Measurements from ENCODE around the gene RPLP2. TPM values are rescaled to one million over a fixed set of nuclear protein-coding genes. Genes with fewer than 3 reads are reported as not detected.
A peak's percentile ranks its signal among the peaks of the same experiment; 100 is the strongest.

The RPLP2 gene
- polyA plus RNA-seq (2012; ENCODE audit: insufficient read depth, insufficient read length) = 2,039 TPM

DNA sequence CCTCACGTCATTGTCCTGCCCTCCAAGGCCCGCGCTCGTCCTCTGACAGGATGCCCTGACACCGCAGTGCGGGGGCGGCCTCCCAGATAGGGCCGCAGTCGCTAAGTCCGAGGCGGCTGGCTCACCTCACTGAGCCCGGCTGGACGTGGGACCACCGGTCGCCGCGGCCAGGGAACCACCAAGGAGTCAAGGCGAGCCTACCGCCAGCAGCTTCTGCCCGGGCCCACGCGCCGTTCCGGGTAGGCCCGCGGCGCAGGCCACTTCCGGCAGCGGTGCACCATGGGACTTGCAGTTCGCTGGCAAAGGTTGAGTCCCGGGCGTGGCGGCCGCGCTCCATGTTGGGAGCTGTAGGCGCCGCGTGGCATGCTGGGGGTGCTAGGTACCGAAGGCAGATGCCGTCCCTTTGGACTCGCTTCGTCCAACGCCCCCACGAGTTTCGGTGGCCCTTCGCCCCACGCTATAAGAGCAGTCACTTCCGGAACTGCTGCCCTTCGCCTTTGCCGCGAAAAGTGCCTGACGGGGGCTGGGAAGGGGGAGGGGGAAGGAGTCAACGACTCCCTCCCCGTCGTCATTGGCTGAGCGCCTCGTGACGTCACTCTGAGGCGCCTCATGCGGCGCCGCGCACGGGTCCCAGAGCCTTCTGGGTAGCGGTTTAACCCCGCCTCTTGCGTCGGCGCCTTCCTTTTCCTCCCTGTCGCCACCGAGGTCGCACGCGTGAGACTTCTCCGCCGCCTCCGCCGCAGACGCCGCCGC lies at the start of gene RPLP2:
RPLP2 (plus strand) TSS at position 681 of the 753 bp plus-strand sequence. CDS start 268 bp downstream, outside the sequence.
- peak within 1 kb of the TSS; percentile 99 for H3K4me3 ChIP-seq (ENCODE audit: low read length)
- peak; percentile 96 for DNase-seq (ENCODE audit: low read depth, low spot score)

DNA sequence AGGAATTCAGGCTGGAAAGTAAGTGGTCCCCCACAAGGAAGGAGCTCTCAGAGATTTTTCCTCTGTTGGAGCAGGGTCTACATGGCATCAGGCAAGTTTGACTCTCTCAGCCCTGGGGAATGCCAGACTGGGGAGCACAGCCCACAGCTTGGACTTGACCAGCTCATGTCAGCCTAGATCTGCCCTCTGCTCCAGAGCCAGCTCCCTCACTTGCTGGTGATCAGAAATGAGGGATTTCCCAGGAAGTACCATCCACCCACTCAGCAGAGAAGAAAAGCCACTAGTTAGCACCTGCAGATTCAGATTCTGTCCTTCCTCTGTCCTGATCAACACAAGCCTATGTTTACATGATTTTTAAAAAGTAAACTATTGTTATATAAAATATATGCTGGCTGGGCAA lies 49.5 kb upstream of the RPLP2 start:
- H3K4me3 ChIP-seq (ENCODE audit: low read length) = no peak overlapping the region
- DNase-seq (ENCODE audit: low read depth, low spot score) = no peak

DNA sequence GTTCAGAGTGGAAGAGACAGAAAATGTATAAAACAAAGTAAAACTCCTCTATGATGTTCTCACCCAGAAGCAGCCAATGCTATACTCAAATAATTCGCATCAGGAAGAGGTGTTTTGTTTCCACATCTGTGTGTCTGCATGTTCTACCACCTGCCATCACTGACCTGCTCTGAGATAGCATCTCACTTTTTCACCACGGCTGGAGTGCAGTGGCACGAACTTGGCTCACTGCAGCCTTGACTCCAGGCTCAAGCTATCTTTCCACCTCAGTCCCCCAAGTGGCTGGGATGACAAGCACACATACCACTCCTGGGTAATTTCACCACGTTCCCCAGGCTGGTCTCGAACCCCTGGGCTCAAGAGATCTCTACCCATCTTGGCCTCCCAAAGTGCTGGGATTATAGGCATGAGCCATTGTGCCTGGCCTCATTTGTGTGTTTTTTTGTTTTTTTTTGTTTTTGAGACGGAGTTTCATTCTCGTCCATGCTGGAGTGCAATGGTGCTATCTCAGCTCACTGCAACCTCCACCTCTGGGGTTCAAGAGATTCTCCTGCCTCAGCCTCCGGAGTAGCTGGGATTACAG lies 48.1 kb upstream of the RPLP2 start:
- no peak overlapping the region for H3K4me3 ChIP-seq (ENCODE audit: low read length)
- DNase-seq (ENCODE audit: low read depth, low spot score) = no peak

DNA sequence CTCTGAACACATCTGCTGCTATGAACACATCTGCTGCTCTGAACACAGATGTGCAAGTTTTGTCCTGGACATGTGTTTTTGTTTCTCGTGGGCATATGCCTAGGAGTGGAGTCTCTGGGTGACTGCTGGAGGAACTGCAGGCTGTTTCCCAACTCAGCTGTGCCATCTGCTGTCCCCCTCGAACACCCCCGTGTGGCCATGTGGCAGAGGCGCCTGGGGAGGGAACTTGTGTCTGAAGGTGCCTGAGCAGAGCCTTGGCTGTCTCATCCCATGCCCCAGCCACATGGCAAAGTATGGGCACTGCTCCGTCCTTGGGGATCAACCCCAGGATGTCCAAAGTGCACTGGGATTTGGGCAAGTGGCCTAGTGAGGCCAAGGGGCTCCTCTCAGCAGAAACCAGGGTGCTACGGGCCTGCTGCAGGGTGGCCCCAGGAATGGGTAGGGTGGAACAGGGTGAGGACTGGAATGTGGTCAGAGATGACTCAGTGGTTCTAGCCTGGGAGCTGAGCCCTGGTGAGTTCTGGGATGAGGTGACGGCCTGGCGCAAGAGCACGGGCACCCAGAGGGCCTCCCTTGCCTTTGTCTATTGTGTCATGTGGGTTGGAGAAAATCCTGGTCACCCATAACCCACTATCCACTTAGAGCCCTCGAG lies 47.2 kb upstream of the RPLP2 start:
- DNase-seq (ENCODE audit: low read depth, low spot score) = peak; percentile 45
- H3K4me3 ChIP-seq (ENCODE audit: low read length) = no peak overlapping the region

DNA sequence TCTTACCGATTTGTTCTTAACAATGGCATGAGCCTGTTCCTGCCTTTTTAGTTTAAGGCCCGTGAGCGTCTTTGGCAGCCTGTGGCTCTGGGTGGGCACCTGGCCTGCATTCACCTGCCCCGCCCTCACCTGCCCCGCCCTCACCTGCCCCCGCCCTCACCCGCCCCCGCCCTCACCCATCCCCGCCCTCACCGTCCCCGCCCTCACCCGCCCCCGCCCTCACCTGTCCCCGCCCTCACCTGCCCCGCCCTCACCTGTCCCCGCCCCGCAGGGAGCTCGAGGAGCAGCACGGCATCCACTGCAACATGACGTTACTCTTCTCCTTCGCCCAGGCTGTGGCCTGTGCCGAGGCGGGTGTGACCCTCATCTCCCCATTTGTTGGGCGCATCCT lies 46.7 kb upstream of the RPLP2 start:
- H3K4me3 ChIP-seq (ENCODE audit: low read length) = no peak overlapping the region
- DNase-seq (ENCODE audit: low read depth, low spot score) = no peak

DNA sequence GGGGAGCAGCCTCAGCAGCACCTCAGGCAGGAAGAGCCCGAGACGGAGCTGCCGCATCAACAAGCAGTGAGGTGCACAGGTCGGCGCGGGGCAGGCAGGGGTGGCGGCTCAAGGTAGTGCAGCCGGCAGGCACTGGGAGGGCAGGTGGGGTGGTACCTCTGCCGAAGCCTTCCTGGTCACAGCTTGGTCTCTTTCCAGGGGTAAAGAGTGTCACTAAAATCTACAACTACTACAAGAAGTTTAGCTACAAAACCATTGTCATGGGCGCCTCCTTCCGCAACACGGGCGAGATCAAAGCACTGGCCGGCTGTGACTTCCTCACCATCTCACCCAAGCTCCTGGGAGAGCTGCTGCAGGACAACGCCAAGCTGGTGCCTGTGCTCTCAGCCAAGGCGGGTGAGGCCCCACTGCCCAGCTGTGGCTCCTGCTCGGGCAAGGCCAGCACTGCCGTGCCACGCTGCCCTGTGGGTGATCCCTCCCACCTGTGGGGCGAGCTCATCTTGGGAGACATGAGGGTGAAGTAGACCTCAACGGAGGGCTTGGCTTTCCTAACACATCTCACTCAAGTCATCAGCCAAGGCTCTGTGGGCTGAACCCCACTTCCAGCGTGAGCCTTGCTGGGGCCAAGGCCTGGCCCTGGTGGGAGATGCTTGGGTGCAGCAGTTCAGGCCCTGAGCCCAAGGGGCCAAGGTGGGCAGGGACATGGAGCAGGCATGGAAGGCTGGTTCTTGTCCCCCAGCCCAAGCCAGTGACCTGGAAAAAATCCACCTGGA lies 46.0 kb upstream of the RPLP2 start:
- no peak for DNase-seq (ENCODE audit: low read depth, low spot score)

DNA sequence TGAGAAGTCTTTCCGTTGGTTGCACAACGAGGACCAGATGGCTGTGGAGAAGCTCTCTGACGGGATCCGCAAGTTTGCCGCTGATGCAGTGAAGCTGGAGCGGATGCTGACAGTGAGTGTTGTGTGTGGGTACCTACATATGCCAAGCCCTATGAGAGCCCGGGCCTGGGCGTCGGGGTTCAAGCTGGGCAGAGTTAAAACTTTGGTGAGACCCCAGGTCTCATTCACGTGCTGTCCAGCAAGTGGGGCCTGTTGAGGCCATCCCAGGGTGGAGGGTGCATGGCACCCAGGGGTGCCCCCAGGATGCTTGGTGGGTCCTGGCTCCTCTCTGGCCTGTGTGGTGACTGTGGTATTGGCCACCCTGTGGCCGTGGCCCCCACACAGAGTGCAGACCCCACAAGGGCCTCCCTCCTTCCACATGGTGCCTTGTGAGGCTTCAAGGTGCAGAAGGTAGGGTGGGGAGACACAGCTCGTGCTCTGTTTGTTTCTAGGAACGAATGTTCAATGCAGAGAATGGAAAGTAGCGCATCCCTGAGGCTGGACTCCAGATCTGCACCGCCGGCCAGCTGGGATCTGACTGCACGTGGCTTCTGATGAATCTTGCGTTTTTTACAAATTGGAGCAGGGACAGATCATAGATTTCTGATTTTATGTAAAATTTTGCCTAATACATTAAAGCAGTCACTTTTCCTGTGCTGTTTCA lies 45.3 kb upstream of the RPLP2 start:
- H3K4me3 ChIP-seq (ENCODE audit: low read length) = no peak overlapping the region
- no peak for DNase-seq (ENCODE audit: low read depth, low spot score)

More for the DNA sequence above, 46.0 kb upstream of the RPLP2 start:
- H3K4me3 ChIP-seq (ENCODE audit: low read length) = no peak overlapping the region

DNA sequence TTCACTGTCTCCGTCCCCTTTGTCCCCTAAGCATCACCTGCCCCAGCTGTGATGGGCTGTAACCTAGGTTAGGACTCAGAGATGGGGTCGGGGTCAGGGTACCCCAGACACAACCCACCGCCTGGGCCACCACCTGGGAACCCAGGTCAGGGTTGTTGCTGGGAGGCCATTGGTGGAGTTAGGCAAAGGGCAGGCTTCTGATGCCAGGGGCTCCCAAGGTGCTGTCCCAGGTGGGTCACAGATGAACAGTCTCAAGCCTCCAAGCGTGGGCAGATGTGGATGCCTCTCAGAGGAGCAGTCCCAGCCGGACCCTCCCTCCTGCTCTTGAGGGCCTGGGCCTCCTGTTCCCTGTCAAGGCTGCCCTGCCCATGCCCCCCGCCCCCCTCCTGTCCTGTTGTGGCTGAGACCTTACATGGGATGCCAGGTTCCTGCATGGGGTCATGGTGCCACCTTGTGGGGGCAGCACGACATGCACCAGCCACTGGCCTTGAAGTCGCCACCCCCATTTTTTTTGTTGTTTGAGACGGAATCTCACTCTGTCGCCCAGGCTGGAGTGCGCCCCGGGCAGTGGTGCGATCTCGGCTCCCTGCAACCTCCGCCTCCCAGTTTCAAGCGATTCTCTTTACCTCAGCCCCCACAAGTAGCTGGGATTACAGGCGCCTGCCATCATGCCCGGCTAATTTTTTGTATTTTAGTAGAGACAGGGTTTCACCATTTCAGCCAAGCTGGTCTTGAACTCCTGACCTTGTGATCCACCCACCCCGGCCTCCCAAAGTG lies 44.6 kb upstream of the RPLP2 start:
- DNase-seq (ENCODE audit: low read depth, low spot score) = peak; percentile 50
- no peak overlapping the region for H3K4me3 ChIP-seq (ENCODE audit: low read length)

DNA sequence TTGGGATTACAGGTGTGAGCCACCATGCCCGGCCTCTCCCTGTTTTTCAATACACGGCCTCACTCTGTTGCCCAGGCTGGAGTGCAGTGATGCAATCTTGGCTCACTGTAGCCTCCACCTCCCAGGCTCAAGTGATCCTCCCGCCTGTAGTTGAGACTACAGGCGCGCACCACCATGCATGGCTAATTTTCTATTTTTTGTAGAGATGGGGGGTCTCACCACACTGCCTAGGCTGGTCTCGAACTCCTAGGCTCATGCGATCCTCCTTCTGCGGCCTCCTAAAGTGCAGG lies 44.0 kb upstream of the RPLP2 start:
- no peak for DNase-seq (ENCODE audit: low read depth, low spot score)
- H3K4me3 ChIP-seq (ENCODE audit: low read length) = no peak overlapping the region

DNA sequence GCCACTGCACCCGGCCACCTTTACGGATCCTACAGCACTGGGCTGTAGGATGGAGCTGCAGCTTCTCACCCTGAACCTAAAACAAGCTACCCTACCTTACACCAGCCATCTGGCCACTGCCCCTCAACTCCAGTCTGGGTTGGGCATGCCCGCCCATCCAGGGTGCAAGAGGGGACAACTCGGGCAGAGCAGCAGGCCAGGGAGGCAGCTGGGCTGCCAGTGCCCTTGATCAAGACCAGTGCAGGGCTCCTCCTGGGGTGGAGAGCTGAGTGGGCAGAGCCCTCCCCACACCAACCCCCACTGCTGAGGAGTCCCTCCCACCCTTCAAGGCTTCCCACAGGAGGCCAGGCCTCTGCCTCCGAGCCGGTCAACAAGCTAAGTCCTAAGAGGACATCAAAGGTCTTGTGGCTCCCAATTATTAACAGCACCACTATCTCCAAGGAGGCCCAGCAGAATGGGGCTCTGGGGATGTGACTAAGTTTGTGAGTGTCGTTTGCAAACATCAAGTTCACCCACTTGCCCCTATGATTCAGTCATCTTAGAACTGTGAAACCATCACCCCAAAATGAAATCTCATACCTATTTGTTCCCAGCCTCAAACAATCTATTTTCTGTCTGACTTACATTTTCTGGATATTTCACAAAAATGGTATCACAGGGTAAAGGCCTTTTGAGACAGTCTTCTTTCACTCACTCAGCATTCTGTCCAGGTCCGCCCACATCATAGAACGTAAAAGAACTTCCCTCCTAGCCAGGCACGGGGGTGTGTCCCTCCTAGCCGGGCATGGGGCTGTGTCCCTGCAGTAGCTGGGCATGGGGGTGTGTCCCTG lies 43.4 kb upstream of the RPLP2 start:
- no peak overlapping the region for H3K4me3 ChIP-seq (ENCODE audit: low read length)
- no peak for DNase-seq (ENCODE audit: low read depth, low spot score)

DNA sequence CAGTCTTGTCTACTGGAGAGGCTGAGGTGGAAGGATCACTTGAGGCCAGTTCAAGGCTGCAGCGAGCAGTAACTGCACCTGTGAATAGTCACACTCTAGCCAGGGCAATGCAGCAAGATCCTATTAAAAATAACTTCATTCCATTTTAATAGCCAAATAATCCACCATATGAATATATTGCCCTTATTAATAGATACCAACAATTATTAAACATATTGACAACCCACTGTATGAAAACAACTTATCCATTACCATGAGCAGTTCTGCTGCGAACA lies 42.9 kb upstream of the RPLP2 start:
- DNase-seq (ENCODE audit: low read depth, low spot score) = no peak
- H3K4me3 ChIP-seq (ENCODE audit: low read length) = no peak overlapping the region

DNA sequence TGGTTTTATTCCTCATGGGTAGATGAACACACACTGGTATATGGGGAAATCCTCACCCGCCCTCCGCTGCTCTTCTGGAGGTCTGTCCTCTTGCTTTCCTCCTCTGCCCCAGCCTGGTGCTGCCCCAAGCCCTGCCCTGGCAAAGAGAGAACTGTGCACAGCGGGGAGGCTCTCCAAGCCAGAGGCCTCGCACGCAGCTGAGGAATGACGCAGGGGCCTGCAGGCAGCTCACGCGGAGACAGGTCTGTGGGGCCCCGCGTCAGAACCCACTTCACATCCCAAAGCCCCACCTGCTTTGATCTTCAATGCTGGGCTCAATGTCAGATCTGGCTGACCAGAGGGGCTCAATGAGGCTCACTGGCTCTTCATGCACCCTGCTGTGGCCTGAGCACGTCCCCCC lies 42.5 kb upstream of the RPLP2 start:
- H3K4me3 ChIP-seq (ENCODE audit: low read length) = no peak overlapping the region
- DNase-seq (ENCODE audit: low read depth, low spot score) = no peak

DNA sequence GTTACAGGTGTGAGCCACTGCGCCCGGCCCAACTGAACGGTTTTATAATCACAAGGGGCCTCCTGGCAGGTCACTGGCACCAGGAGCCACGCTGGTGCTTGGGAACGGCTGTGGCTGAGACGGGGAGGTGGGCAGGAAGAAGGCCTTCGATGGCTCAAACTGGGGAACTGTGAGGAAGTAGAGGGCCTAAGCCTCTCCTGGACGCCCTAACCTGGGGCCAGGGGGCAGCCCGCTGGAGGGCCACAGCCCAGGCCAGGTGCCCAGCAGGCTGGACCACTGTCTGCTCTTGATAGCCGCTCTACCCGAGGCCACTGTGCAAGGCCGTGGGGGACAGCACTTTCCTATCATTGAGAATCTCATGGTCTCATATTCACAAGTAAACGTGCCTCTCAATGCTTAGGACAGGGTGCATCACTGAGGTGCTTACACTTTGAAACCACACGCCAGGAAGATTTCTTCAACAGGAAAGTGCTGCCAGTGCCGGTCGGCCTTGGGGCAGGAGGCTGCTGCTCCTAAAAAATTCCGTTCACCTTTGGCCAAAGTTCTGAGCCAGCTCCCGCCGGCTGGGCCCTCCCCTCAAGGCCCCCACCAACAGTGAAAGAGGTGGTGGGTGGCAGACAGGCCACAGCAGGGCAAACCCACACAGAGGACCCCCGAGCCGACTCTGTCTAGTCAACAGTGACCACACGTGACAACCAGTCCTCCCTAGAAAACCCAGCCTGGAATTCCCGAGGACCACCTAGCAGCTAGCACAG lies 39.7 kb upstream of the RPLP2 start:
- no peak overlapping the region for H3K4me3 ChIP-seq (ENCODE audit: low read length)
- DNase-seq (ENCODE audit: low read depth, low spot score) = no peak

DNA sequence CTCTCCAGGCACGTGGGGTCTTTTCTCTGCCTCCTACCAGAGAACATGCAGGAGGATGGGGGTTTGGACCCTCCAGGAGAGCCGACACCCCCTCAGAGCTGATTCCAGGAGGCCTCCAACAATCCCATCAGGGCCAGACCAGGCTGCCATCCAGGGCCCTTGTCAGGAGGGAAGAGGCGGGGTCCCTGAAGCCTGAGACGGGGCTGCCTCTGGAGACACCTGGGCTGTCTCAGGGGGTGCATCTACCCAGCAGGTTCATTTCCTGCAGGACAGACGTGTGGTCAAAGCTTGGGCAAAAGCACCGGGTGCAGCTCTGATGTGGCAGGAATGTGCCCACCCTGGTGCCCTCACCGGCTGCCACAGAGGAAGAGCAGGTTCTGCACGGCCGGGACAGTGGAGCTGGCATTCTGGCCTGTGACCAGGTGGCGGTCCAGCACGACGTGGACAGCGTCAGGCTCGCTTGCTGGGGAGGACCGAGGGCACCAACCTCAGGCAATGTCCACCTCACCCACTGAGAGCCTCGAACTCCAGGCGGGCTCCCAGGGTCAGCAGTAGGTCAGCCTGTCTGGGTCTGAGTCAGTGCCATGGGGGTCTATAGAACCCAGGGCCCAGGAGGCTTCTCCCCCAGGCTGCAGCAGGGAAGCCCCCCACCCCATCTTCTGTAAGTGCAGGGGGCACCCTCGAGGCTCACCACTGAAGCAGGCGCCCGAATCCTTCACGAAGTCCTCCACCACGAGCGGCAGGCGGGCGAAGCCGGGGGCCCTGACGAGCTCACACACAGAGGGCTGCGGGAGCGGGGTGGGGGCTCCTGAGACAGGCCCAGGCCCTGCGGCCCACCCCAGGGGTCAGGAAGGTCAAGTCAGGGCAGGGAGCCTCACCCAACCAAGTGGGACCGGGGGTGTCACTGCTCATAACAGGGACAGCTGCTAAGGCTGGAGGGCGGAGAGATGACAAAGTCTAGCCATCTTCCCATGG lies 38.8 kb upstream of the RPLP2 start:
- DNase-seq (ENCODE audit: low read depth, low spot score) = no peak
- no peak overlapping the region for H3K4me3 ChIP-seq (ENCODE audit: low read length)

DNA sequence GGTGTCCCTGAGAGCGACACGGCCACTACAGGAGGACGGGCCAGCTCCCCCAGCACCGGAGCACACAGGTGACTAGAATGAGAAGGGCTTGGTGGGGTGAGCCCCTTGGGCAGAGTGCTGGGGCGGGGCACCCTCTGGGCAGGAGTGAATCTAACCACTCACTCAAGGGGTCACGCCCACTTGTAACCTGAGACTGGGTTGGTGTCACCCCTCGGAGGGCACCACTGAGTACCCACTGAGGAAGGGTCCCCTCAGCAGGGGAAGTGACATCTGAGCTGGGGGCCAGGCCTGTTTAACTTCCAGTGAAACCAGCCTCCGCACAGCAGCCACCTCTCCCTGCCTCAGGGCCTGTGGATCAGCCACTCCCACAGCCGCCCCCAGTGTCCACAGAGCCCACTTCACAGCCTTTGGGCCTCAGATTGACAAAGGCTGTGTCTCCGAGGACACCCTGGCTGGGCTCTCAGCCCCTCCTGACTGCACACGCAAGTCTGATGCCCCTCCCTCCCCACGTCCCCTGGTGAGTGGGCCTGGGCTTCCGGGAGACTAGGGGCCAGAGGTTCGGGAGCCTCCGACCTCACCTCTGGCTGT lies 38.1 kb upstream of the RPLP2 start:
- DNase-seq (ENCODE audit: low read depth, low spot score) = no peak
- no peak overlapping the region for H3K4me3 ChIP-seq (ENCODE audit: low read length)

All from Jurkat, Clone E6-1 (cell line).